ENCODE data around the gene ZBTB45. TPM values are rescaled to one million over a fixed set of nuclear protein-coding genes. Genes with fewer than 3 reads are reported as not detected.
A peak's percentile ranks its signal among the peaks of the same experiment; 100 is the strongest.

The ZBTB45 gene
- total and polyA plus RNA-seq, 9 of the 15 experiments (the other 6 are each of a cell fraction or from before 2014, with no cell fraction given), result 0.08 to 16.1 (median 1.8) TPM

- TF ChIP-seq NBN (IDR thresholded peaks at IDR 0.05; ENCODE audit: low read depth) (no peak), SIN3A (IDR thresholded peaks at IDR 0.05; ENCODE audit: borderline replicate concordance in 2 of 2, control insufficient read depth in 1 of 2, low read depth in 2 of 2, low read length in 2 of 2) (no peak), EHMT2 (IDR thresholded peaks at IDR 0.05) (no peak), POLR2AphosphoS2 (IDR thresholded peaks at IDR 0.05; ENCODE audit: low read length) (peak; percentile 38), POLR2B (IDR thresholded peaks at IDR 0.05; ENCODE audit: low read depth, partially characterized antibody) (peak; percentile 13), E2F8 (IDR thresholded peaks at IDR 0.05; ENCODE audit: low read depth, partially characterized antibody) (peak; percentile 24), BRD4 (IDR thresholded peaks at IDR 0.05) (no peak), FUS (optimal IDR thresholded peaks at IDR 0.05; ENCODE audit: low read depth, low read length) (no peak), ATF7 (IDR thresholded peaks at IDR 0.05) (no peak), RBM15 (IDR thresholded peaks at IDR 0.05; ENCODE audit: insufficient read depth, low read length) (no peak), ZNF354B (CRISPR knock-in tag; IDR thresholded peaks at IDR 0.05) (no peak), KLF10 (CRISPR knock-in tag; IDR thresholded peaks at IDR 0.05) (no peak), POLR2A (conservative IDR thresholded peaks at IDR 0.05) (peak; percentile 44), YBX1 (IDR thresholded peaks at IDR 0.05) (no peak), TBL1XR1 (IDR thresholded peaks at IDR 0.05; ENCODE audit: low read length in 2 of 2) (no peak), MYNN (IDR thresholded peaks at IDR 0.05) (0 out of 2 replicates have a peak, but pooled peaks have one; percentile 19), MYNN (CRISPR knock-in tag; IDR thresholded peaks at IDR 0.05) (no peak), ZNF124 (CRISPR knock-in tag; IDR thresholded peaks at IDR 0.05) (no peak), THRAP3 (IDR thresholded peaks at IDR 0.05; ENCODE audit: borderline replicate concordance) (no peak), ZNF282 (CRISPR knock-in tag; IDR thresholded peaks at IDR 0.05) (no peak), ZFP30 (CRISPR knock-in tag; IDR thresholded peaks at IDR 0.05; ENCODE audit: borderline replicate concordance) (no peak)
- TF ChIP-seq, protein P1, sequence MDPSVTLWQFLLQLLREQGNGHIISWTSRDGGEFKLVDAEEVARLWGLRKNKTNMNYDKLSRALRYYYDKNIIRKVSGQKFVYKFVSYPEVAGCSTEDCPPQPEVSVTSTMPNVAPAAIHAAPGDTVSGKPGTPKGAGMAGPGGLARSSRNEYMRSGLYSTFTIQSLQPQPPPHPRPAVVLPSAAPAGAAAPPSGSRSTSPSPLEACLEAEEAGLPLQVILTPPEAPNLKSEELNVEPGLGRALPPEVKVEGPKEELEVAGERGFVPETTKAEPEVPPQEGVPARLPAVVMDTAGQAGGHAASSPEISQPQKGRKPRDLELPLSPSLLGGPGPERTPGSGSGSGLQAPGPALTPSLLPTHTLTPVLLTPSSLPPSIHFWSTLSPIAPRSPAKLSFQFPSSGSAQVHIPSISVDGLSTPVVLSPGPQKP (CRISPR knock-in tag; IDR thresholded peaks at IDR 0.05), result no peak
- TF ChIP-seq, protein P2, sequence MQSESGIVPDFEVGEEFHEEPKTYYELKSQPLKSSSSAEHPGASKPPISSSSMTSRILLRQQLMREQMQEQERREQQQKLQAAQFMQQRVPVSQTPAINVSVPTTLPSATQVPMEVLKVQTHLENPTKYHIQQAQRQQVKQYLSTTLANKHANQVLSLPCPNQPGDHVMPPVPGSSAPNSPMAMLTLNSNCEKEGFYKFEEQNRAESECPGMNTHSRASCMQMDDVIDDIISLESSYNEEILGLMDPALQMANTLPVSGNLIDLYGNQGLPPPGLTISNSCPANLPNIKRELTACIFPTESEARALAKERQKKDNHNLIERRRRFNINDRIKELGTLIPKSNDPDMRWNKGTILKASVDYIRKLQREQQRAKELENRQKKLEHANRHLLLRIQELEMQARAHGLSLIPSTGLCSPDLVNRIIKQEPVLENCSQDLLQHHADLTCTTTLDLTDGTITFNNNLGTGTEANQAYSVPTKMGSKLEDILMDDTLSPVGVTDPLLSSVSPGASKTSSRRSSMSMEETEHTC (IDR thresholded peaks at IDR 0.05), result no peak
- TF ChIP-seq, protein P3, sequence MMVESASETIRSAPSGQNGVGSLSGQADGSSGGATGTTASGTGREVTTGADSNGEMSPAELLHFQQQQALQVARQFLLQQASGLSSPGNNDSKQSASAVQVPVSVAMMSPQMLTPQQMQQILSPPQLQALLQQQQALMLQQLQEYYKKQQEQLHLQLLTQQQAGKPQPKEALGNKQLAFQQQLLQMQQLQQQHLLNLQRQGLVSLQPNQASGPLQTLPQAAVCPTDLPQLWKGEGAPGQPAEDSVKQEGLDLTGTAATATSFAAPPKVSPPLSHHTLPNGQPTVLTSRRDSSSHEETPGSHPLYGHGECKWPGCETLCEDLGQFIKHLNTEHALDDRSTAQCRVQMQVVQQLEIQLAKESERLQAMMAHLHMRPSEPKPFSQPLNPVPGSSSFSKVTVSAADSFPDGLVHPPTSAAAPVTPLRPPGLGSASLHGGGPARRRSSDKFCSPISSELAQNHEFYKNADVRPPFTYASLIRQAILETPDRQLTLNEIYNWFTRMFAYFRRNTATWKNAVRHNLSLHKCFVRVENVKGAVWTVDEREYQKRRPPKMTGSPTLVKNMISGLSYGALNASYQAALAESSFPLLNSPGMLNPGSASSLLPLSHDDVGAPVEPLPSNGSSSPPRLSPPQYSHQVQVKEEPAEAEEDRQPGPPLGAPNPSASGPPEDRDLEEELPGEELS (CRISPR knock-in tag; IDR thresholded peaks at IDR 0.05; ENCODE audit: borderline replicate concordance), result no peak
Observed at GRCh38 chr19:58550362-58551122, 30.9 kb upstream of the ZBTB45 start (continued).

Data from K562 (cell line).